NCI-H2171 (cell line): ENCODE results near the gene GLS2.
"Not testable (repeated sequence)": the region's sequence is repeated elsewhere in the genome, so short reads cannot be mapped to it uniquely, and the experiment has no call there.

Experiments
- DNase-seq: peaks from one replicate; lab custom pipeline; 2025; lab: John Stamatoyannopoulos, UW

Gene GLS2

GRCh38 chr12:56490360-56490759, 2.4 kb upstream of the GLS2 start:
- no peak for DNase-seq

- peak; percentile 64 for DNase-seq
Measured at GRCh38 chr12:56487448-56488040, 417 bp downstream of the GLS2 start.

DNA sequence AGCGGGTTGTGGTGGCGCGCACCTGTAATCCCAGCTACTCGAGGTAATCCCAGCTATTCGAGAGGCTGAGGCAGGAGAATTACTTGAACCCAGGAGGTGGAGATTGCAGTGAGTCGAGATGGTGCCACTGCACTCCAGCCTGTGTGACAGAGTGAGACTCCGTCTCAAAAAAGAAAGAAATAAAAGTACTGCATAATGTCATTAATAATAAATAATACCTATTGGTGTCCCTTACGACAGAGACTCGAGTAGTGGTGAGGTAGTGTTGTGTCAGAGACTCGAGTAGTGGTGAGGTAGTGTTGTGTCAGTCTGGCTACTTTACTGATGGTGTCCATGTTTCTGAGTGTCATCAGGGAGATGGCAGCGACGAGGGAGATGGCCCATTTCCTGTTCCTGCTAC, 1.3 kb downstream of the GLS2 start:
- DNase-seq, result no peak

- DNase-seq, result no peak
Measured at GRCh38 chr12:56484566-56484965, 3.4 kb downstream of the GLS2 start.

GRCh38 chr12:56479625-56480024, 8.3 kb downstream of the GLS2 start:
- DNase-seq, result no peak

GRCh38 chr12:56477521-56478225, 10.3 kb downstream of the GLS2 start:
- no peak for DNase-seq

DNA sequence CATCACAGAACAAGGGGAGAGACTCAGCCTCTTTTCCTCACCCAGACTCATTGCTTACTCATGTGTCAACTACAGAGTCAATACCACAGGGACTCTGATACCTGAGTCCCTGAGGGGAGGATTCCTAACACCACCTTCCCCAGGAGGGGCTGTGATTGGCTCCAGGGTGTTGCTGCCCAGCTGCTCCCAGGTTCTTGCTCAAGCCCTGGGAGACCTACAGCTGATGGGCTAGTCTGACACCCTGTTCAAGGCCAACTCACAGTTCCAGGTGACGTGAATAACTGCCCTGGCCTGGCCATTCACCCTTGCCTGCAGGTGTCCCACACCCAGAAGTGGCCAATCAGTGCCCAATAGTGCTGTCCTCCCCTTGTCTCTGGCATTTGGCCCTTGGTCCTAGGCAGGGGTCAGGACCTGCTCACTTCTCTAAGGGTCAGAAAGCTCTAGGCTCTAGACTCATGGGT, 11.0 kb downstream of the GLS2 start:
- no peak for DNase-seq

GRCh38 chr12:56476143-56476542, 11.8 kb downstream of the GLS2 start:
- DNase-seq, result no peak

DNA sequence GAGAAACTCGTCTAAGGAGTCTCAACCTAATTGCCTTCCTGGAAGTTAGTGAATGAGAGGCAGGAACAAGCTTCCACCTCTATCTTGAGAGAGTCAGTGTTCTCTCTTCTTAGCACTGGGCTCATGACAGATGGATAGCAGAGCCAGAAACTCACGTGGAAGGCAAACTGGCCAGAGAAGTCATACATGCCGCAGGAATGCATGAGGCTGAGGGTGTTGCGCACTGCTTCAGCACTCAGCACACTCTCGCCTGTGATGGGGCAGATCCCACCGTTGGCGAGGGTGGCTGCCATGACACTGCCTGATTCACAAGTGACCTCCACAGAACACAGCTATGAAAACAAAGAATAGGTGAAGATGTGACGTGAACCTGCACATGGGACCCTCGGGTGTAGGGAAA, 13.6 kb downstream of the GLS2 start:
- DNase-seq, result no peak

GRCh38 chr12:56469007-56469930, 18.7 kb downstream of the GLS2 start:
- no peak for DNase-seq

GRCh38 chr12:56468216-56469006, 19.6 kb downstream of the GLS2 start, which contains the start of gene SPRYD4:
TSS of gene SPRYD4 (plus strand) at chr12:56468578. CDS start at chr12:56468592, 14 bp downstream.
- DNase-seq, result peak; percentile 96

- no peak for DNase-seq
Measured at GRCh38 chr12:56462565-56462964, 25.4 kb downstream of the GLS2 start.

- DNase-seq, result no peak
Measured at GRCh38 chr12:56461235-56462159, 26.5 kb downstream of the GLS2 start.

DNA sequence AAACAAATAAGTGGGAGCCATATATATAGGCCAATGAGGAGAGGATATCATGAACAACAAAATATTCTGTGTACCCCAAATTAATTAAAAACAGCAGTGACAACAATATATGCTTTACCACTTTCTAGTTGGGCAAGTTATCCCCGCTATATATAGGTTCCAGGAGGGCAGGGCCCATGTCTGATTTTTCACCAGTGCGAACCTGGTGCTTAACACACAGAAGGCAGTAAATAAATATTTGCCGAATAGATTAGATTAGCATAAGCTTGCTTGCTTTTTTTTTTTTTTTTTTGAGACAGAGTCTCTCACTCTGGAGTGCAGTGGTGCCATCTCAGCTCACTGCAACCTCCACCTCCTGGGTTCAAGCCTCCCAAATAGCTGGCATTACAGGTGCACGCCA, 30.1 kb downstream of the GLS2 start:
- no peak for DNase-seq

DNA sequence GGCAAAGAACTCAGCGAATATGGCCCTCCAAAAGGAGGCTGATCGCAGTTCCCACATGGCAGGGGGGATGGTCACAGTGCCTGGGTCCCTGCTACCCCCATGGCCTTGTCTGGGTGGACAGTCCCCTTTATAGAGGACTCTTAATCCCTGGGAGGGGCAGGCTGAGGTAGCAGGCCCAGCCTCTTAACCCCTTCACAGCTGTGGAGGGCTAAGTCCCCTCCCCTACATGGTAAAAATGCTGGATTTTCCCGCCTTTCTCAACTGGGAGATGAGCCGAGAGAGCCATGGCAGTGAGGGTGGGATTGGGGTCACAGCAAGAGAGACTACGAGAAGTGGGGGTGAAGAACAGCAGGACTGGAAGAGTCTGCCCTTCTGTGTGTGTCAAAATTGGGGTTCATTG, 33.4 kb downstream of the GLS2 start, which contains the start of gene MIP:
Gene MIP (minus strand): TSS at position 101 of the 400 bp plus-strand sequence. CDS start 44 bp downstream, at position 57.
- no peak for DNase-seq

DNA sequence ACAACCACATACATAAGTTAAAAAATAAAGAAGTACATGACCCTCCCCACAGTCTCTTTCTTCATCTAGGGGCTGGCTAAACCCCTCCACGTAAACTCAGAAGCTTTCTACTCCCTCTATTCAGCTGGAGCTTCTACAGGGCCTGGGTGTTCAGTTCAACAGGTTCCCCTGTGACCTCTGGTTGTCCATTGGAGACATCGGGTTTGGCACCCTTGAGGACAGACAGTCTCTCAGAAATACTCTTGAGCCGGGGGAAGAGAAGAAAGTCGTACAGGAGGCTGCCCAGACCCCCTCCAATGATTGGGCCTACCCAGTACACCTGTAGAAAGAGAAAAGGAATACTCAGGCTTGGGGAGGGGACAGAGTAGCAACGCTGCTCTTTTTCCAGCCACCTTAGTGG, 36.8 kb downstream of the GLS2 start:
- DNase-seq, result no peak

DNA sequence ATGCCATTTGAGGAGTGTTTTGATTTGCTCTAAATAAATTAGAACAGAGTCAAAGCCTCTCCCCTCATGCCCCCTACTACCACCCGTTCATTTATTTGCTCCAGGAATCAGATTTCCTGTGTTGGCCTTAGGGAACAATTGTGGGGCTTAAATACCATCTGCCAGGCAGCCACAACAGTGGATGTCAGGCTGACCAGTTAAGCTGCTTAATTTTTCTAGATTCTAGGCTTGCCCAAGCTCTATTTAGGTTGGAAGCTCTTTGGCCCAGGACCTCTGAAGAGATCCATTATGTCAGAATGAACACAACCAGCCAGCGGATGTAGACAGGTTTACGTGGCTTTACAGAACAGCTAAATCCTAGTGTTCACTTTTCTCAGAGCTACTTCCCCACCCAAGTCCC, 37.7 kb downstream of the GLS2 start:
- DNase-seq, result no peak

DNA sequence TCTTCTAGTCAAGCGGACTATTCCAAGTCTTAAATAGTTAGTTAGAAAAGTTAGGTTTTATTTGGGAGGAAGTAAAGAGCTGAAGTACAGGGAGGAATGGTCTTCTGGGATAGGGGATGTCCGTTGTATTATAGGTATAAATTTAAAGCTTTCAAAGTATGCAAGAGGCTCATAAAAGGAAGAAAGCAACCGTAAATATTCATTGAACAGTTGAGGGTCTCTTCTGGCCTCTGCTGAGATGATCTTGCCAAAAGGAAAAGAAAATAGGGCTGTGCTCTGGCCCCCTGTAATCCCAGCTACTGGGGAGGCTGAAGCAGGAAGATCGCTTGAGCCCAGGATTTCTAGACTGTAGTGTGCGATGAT, 38.4 kb downstream of the GLS2 start:
- DNase-seq, result no peak

GRCh38 chr12:56448860-56449621, 38.9 kb downstream of the GLS2 start, which contains the start of gene TIMELESS:
TSS of gene TIMELESS (minus strand) at chr12:56449426. CDS start at chr12:56434170, 15,256 bp downstream.
- peak; percentile 90 for DNase-seq

DNA sequence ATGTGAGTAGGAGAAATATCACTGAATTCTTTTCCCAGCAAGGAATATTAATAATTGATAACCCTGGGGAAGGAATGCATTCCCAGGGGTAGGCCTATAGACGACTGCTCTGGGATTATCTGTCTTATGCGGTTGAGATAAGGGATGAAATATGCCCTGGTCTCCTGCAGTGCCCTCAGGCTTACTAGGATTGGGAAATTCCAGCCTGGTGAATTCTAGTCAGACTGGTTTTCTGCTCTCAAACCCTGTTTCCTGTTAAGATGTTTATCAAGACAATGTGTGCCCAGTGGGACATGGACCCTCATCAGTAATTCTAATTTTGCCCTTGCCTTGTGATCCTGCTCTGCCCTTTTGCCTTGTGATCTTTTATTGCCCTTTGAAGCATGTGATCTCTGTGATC, 44.8 kb downstream of the GLS2 start:
- DNase-seq, result not testable (repeated sequence)
